H1 (cell line): Measurements from ENCODE around the gene COL27A1. TPM values are rescaled to one million over a fixed set of nuclear protein-coding genes. Genes with fewer than 3 reads are reported as not detected.

ENCODE experiments used
- CTCF ChIA-PET: fragments of 300-600 bp; sonication (Branson Sonifier 250); formaldehyde crosslinking; loops from one replicate; lab custom pipeline; 2021; ENCODE audit not compliant: partially characterized antibody; lab: Charles Lee
- POLR2A ChIA-PET: fragments of 300-600 bp; sonication (Branson Sonifier 250); formaldehyde crosslinking; loops from one replicate; lab custom pipeline; 2021; ENCODE audit warnings: inconsistent platforms; ENCODE audit not compliant: partially characterized antibody; lab: Charles Lee
- DNase-seq, 2 experiments: peaks; one replicate each; pipeline versions ENCODE4 v3.0.0 to v3.0.0-alpha.2; 2010 to 2022; ENCODE audit warnings: low spot score in 2 of 2, low read depth in 1 of 2, mixed read lengths in 1 of 2
- FAIRE-seq: peaks from 2 replicates; lab custom pipeline; 2011; peaks lifted over from hg19 to GRCh38; lab: Jason Lieb, UNC
- H2AFZ ChIP-seq: 2 replicates; pipeline ENCODE4 v1.8.1; 2012; ENCODE audit warnings: low read length, inconsistent platforms
- H2AK5ac ChIP-seq: 2 replicates; pipeline ENCODE4 v1.6.1; 2013; ENCODE audit warnings: low read depth, low read length
- H2BK120ac ChIP-seq: replicated peaks from 2 replicates; pipeline ENCODE3; 2013; ENCODE audit warnings: low read depth, low read length, inconsistent platforms
- H2BK12ac ChIP-seq: 2 replicates; pipeline ENCODE4 v1.6.1; 2013; ENCODE audit warnings: low read depth, low read length
- H2BK15ac ChIP-seq: 2 replicates; pipeline ENCODE4 v1.6.1; 2013; ENCODE audit warnings: low read length
- H2BK20ac ChIP-seq: 2 replicates; pipeline ENCODE4 v1.6.1; 2013; ENCODE audit warnings: low read length
- H2BK5ac ChIP-seq: 2 replicates; pipeline ENCODE4 v1.6.1; 2013; ENCODE audit warnings: low read depth, low read length
- H3K14ac ChIP-seq: 2 replicates; pipeline ENCODE4 v1.6.1; 2013; ENCODE audit warnings: inconsistent platforms; ENCODE audit not compliant: insufficient read length
- H3K18ac ChIP-seq: 2 replicates; pipeline ENCODE4 v1.6.1; 2013; ENCODE audit warnings: low read length; ENCODE audit errors: extremely low read depth
- H3K23ac ChIP-seq: 2 replicates; pipeline ENCODE4 v1.6.1; 2013; ENCODE audit warnings: inconsistent platforms; ENCODE audit not compliant: insufficient read length
- H3K23me2 ChIP-seq: 2 replicates; pipeline ENCODE4 v1.6.1; 2013; ENCODE audit warnings: low read depth, low read length
- H3K27ac ChIP-seq: 2 replicates; pipeline ENCODE4 v1.6.1; 2011; ENCODE audit warnings: low read depth, low read length, inconsistent platforms
- H3K27me3 ChIP-seq, 4 experiments: replicated peaks in 1 of 4; 1 replicate in 1 of 4; 2 replicates in 3 of 4; pipeline versions ENCODE4 v1.6.1 to v1.8.1; 2011 to 2013; ENCODE audit warnings: low read length in 3 of 4, mild to moderate bottlenecking in 3 of 4, inconsistent platforms in 2 of 4, mixed read lengths in 2 of 4, moderate library complexity in 1 of 4; ENCODE audit not compliant: control insufficient read depth in 3 of 4, insufficient read depth in 3 of 4; ENCODE audit errors: extremely low read depth in 1 of 4
- H3K36me3 ChIP-seq, 4 experiments: 2 replicates each; pipeline versions ENCODE4 v1.6.1 to v1.8.1; 2011 to 2013; ENCODE audit warnings: mild to moderate bottlenecking in 4 of 4, low read length in 3 of 4, moderate library complexity in 2 of 4, control low read depth in 1 of 4, inconsistent platforms in 1 of 4; ENCODE audit not compliant: insufficient read depth in 4 of 4, control insufficient read depth in 2 of 4
- H3K4ac ChIP-seq: replicated peaks from 2 replicates; pipeline ENCODE3; 2013; ENCODE audit warnings: low read length, low read depth, mixed read lengths, inconsistent platforms; ENCODE audit not compliant: insufficient read length
- H3K4me1 ChIP-seq, 4 experiments: replicated peaks in 1 of 4; 1 replicate in 1 of 4; 2 replicates in 3 of 4; pipeline versions ENCODE4 v1.6.1 to v1.8.1; 2011 to 2013; ENCODE audit warnings: low read length in 3 of 4, inconsistent platforms in 2 of 4, mixed read lengths in 1 of 4; ENCODE audit not compliant: insufficient read depth in 4 of 4, control insufficient read depth in 3 of 4
- H3K4me2 ChIP-seq, 2 experiments: 2 replicates each; pipeline versions ENCODE4 v1.6.1 to v1.8.1; 2011 to 2013; ENCODE audit warnings: low read depth in 2 of 2, low read length in 2 of 2, control low read depth in 1 of 2, inconsistent platforms in 1 of 2, mild to moderate bottlenecking in 1 of 2; ENCODE audit not compliant: insufficient read depth in 1 of 2
- H3K4me3 ChIP-seq, 4 experiments: fragments of 200-600, 300-600 bp in 1 of 4; sonication (generic), shearing (Covaris generic), sonication (Bioruptor Twin) in 1 of 4; 2 replicates each; pipeline versions ENCODE4 v1.5.1 to v1.8.1; 2011 to 2016; ENCODE audit warnings: low read length in 4 of 4, low read depth in 3 of 4, control low read depth in 2 of 4, inconsistent platforms in 2 of 4, mild to moderate bottlenecking in 2 of 4, mixed read lengths in 1 of 4, moderate library complexity in 1 of 4; ENCODE audit not compliant: insufficient read depth in 2 of 4; ENCODE audit errors: extremely low read depth in 1 of 4
- H3K56ac ChIP-seq: replicated peaks from 2 replicates; pipeline ENCODE3; 2013; ENCODE audit warnings: low read depth, mild to moderate bottlenecking, mixed read lengths, low read length, inconsistent platforms; ENCODE audit not compliant: insufficient read length
- H3K79me1 ChIP-seq: 2 replicates; pipeline ENCODE4 v1.6.1; 2013; ENCODE audit warnings: low read depth, low read length, control low read depth
- H3K79me2 ChIP-seq, 2 experiments: 2 replicates each; pipeline versions ENCODE4 v1.6.1 to v1.8.1; 2012 to 2013; ENCODE audit warnings: low read length in 2 of 2, mild to moderate bottlenecking in 2 of 2, inconsistent platforms in 1 of 2; ENCODE audit not compliant: insufficient read depth in 2 of 2, control insufficient read depth in 1 of 2
- H3K9ac ChIP-seq, 4 experiments: replicated peaks in 1 of 4; 1 replicate in 1 of 4; 2 replicates in 3 of 4; pipeline versions ENCODE4 v1.6.1 to v1.8.1; 2011 to 2013; ENCODE audit warnings: low read depth in 3 of 4, low read length in 3 of 4, control low read depth in 2 of 4, mild to moderate bottlenecking in 2 of 4, moderate library complexity in 2 of 4, inconsistent platforms in 1 of 4; ENCODE audit errors: extremely low read depth in 1 of 4
- H3K9me3 ChIP-seq, 2 experiments: 2 replicates each; pipeline versions ENCODE4 v1.6.1 to v1.8.1; 2012 to 2013; ENCODE audit warnings: mild to moderate bottlenecking in 2 of 2, moderate library complexity in 2 of 2, control low read depth in 1 of 2, inconsistent platforms in 1 of 2, low read depth in 1 of 2, low read length in 1 of 2, mixed read lengths in 1 of 2; ENCODE audit not compliant: insufficient read depth in 2 of 2
- H4K20me1 ChIP-seq, 2 experiments: replicated peaks in 1 of 2; 2 replicates each; pipeline versions ENCODE3 to v1.8.1; 2011 to 2013; ENCODE audit warnings: inconsistent platforms in 2 of 2, low read length in 2 of 2, mild to moderate bottlenecking in 1 of 2; ENCODE audit not compliant: insufficient read depth in 2 of 2, control insufficient read depth in 1 of 2
- H4K5ac ChIP-seq: 2 replicates; pipeline ENCODE4 v1.6.1; 2013; ENCODE audit warnings: low read length, low read depth, mixed read lengths, inconsistent platforms; ENCODE audit not compliant: insufficient read length
- H4K8ac ChIP-seq: 2 replicates; pipeline ENCODE4 v1.8.0; 2013; ENCODE audit warnings: mild to moderate bottlenecking, moderate library complexity, low read length, inconsistent platforms; ENCODE audit not compliant: insufficient read depth; ENCODE audit errors: extremely low read depth
- H4K91ac ChIP-seq: replicated peaks from 2 replicates; pipeline ENCODE3; 2013; ENCODE audit warnings: low read length, mixed read lengths, inconsistent platforms; ENCODE audit not compliant: insufficient read length
- BRCA1 ChIP-seq: IDR thresholded peaks from 2 replicates; pipeline ENCODE4 v1.6.1; 2012; ENCODE audit warnings: low read depth, low read length, improper control_type of control experiment
- KDM5A ChIP-seq: fragments of 200-600 bp; IDR thresholded peaks from 2 replicates; pipeline ENCODE4 v1.7.1; 2012; ENCODE audit warnings: mild to moderate bottlenecking, low read length, inconsistent platforms, mixed read lengths
- NRF1 ChIP-seq: IDR thresholded peaks from 2 replicates; pipeline ENCODE4 v1.6.1; 2011; ENCODE audit warnings: mild to moderate bottlenecking, low read depth, low read length, improper control_type of control experiment
- PHF8 ChIP-seq: fragments of 200-600 bp; sonication (generic); conservative IDR thresholded peaks from 2 replicates; pipeline ENCODE4 v1.7.1; 2012; ENCODE audit warnings: low read depth, mild to moderate bottlenecking, inconsistent platforms, low read length, moderate library complexity
- POLR2A ChIP-seq, 2 experiments: IDR thresholded peaks; 1 replicate in 1 of 2; 2 replicates in 1 of 2; pipeline ENCODE4 v1.6.1; 2011; ENCODE audit warnings: low read depth in 2 of 2, low read length in 2 of 2, mild to moderate bottlenecking in 2 of 2; ENCODE audit errors: control extremely low read depth in 1 of 2
- RXRA ChIP-seq: IDR thresholded peaks from 2 replicates; pipeline ENCODE4 v1.6.1; 2011; ENCODE audit warnings: low read depth, mild to moderate bottlenecking, low read length, moderate library complexity; ENCODE audit not compliant: insufficient read depth
- WGBS, 2 experiments: shearing (Covaris generic) in 1 of 2; methylation state at CpG; one replicate each; pipeline versions ENCODE4 v1.1.6 to v1.1.7; 2013 to 2015; ENCODE audit warnings: low lambda C conversion rate in 2 of 2, mixed read lengths in 2 of 2, inconsistent platforms in 1 of 2, low coverage in 1 of 2, missing lambda C conversion rate in 1 of 2; ENCODE audit not compliant: insufficient replicate concordance in 2 of 2, insufficient coverage in 1 of 2, insufficient read length in 1 of 2; ENCODE audit errors: extremely low coverage in 1 of 2, missing lambda C conversion rate in 1 of 2; 5-methylcytosine and 5-hydroxymethylcytosine counted together
- polyA plus RNA-seq, 7 experiments: library from polyadenylated mRNA; depleted of rRNA in 3 of 7; stranded (reverse) in 5 of 7; unstranded in 2 of 7; fragments of >200 nt in 5 of 7; fragments of 200-250 nt in 2 of 7; gene quantifications; 1 replicate in 5 of 7; 2 replicates in 1 of 7; 4 replicates in 1 of 7; pipeline versions ENCODE4 v1.2.1 to v1.2.3, GENCODE V29; 2011 to 2013; ENCODE audit warnings: missing spikeins in 2 of 7, mixed read lengths in 2 of 7
- total RNA-seq: library from RNA; stranded (reverse); fragmentation: NEBNext Ultra II Directional; extraction: Animal tissue kit (Norgen Biotek cat#: 25700); gene quantifications from 2 replicates; pipeline ENCODE4 v1.2.1, GENCODE V29; 2021
- TF ChIP-seq, protein P1 (sequence below): IDR thresholded peaks from 2 replicates; pipeline ENCODE4 v1.6.1; 2011; ENCODE audit warnings: low read depth, mild to moderate bottlenecking, low read length; ENCODE audit not compliant: insufficient read depth
- TF ChIP-seq, protein P2 (sequence below), 3 experiments: IDR thresholded peaks; 1 replicate in 2 of 3; 2 replicates in 1 of 3; pipeline versions ENCODE4 v1.5.1 to v1.6.1; 2011; ENCODE audit warnings: low read length in 3 of 3, mild to moderate bottlenecking in 3 of 3, inconsistent platforms in 2 of 3, low read depth in 1 of 3, moderate library complexity in 1 of 3; ENCODE audit not compliant: insufficient read depth in 1 of 3; ENCODE audit errors: control extremely low read depth in 1 of 3

Gene COL27A1
- total and polyA plus RNA-seq, 2 of the 8 experiments (the other 6 are each of a cell fraction or from before 2014, with no cell fraction given): 15.1 to 22.8 TPM

DNA sequence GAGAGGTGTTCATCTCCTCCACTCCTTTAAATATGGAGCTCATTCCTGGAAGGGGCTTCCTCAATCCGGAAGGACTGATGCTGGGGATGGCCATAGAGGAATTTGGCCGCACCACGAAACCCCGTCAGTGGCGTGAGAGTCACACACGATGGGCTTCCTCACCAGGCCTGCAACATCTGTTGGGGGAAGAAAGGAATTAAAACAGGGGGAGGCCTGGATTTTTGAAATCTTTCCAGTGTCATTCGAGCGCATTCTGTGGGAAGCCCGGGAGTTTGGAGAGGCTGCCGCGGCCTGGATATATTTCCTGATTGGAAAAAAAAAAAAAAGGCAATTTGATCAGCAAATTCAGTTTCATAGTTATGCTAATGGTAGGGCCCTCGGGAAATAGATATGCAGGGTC lies 91.2 kb downstream of the COL27A1 start:
- Histone ChIP-seq H3K79me1 (no peaks in the 10 kb centered on the region), H3K23ac (no peak overlapping the region), H3K4me2 (no peak overlapping the region), H3K27ac (no peak overlapping the region), H2AK5ac (no peak overlapping the region), H3K23me2 (no peaks in the 10 kb centered on the region), H3K9me3 (no peaks in the 10 kb centered on the region), H2BK12ac (no peak overlapping the region), H4K91ac (no peak overlapping the region), H3K36me3 (no peaks in the 10 kb centered on the region; a peak in 2 of 8 replicates), H3K4me1 (no peaks in the 10 kb centered on the region), H3K9ac (no peak overlapping the region), H3K27me3 (no peaks in the 10 kb centered on the region), H3K4ac (no peak overlapping the region), H3K4me3 (no peak overlapping the region), H4K20me1 (no peaks in the 10 kb centered on the region), H3K18ac (no peak overlapping the region), H3K56ac (no peak overlapping the region), H2AFZ (no peak overlapping the region), H4K5ac (no peak overlapping the region), H2BK5ac (no peak overlapping the region), H4K8ac (no peak overlapping the region), H3K79me2 (no peaks in the 10 kb centered on the region), H2BK20ac (no peak overlapping the region), H2BK120ac (no peak overlapping the region), H3K14ac (no peak overlapping the region), H2BK15ac (no peak overlapping the region)
- ChIA-PET CTCF (interaction anchor here (0.8 to 2.1 kb wide), 7 partner anchors 10 to 138 kb away, joined by 3 to 8 read pairs (median 4); partner anchors contain the start of gene COL27A1), POLR2A (interaction anchor here (1.0 kb wide), 1 partner anchor 11 kb away, joined by 4 read pairs; no protein-coding TSS in a partner anchor)
- TF ChIP-seq, protein P1, sequence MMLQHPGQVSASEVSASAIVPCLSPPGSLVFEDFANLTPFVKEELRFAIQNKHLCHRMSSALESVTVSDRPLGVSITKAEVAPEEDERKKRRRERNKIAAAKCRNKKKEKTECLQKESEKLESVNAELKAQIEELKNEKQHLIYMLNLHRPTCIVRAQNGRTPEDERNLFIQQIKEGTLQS: no peak
- TF ChIP-seq NRF1: no peak
- no peak for TF ChIP-seq PHF8
- TF ChIP-seq, protein P2, sequence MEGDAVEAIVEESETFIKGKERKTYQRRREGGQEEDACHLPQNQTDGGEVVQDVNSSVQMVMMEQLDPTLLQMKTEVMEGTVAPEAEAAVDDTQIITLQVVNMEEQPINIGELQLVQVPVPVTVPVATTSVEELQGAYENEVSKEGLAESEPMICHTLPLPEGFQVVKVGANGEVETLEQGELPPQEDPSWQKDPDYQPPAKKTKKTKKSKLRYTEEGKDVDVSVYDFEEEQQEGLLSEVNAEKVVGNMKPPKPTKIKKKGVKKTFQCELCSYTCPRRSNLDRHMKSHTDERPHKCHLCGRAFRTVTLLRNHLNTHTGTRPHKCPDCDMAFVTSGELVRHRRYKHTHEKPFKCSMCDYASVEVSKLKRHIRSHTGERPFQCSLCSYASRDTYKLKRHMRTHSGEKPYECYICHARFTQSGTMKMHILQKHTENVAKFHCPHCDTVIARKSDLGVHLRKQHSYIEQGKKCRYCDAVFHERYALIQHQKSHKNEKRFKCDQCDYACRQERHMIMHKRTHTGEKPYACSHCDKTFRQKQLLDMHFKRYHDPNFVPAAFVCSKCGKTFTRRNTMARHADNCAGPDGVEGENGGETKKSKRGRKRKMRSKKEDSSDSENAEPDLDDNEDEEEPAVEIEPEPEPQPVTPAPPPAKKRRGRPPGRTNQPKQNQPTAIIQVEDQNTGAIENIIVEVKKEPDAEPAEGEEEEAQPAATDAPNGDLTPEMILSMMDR (IDR thresholded peaks at IDR 0.05; ENCODE audit: control extremely low read depth in 1 of 3, insufficient read depth in 1 of 3, low read depth in 1 of 3, low read length in 3 of 3): no peak
- no peak for TF ChIP-seq KDM5A
- no peak for TF ChIP-seq POLR2A (IDR thresholded peaks at IDR 0.05; ENCODE audit: control extremely low read depth in 1 of 2, low read depth in 2 of 2, low read length in 2 of 2)
- no peak for TF ChIP-seq BRCA1
- TF ChIP-seq RXRA: no peak
- FAIRE-seq (no peak), DNase-seq (no peak)
- 88% methylated on average over 12 of the region's 12 CpGs; no CpG with 5 or more reads in 1 of the 2 experiments for WGBS, 2 experiments
